Liver (tissue), 9 donors: ENCODE data around the gene IQSEC3. TPM values are rescaled to one million over a fixed set of nuclear protein-coding genes. Genes with fewer than 3 reads are reported as not detected.

Experiments
- DNase-seq: peaks from one replicate; pipeline ENCODE4 v3.0.0-alpha.2; 2017; ENCODE audit warnings: low spot score
- H3K27ac ChIP-seq, 2 donors: one replicate each; pipeline ENCODE4 v1.7.0; 2013; ENCODE audit warnings: inconsistent platforms in 2 of 2, low read length in 2 of 2, control low read depth in 1 of 2, low read depth in 1 of 2, mild to moderate bottlenecking in 1 of 2
- H3K27me3 ChIP-seq, 4 donors: one replicate each; pipeline versions ENCODE4 v1.6.1 to v1.7.0; 2013; ENCODE audit warnings: low read length in 3 of 4, inconsistent platforms in 1 of 4, mild to moderate bottlenecking in 1 of 4, moderate library complexity in 1 of 4; ENCODE audit not compliant: control insufficient read depth in 4 of 4, insufficient read depth in 4 of 4
- H3K36me3 ChIP-seq, 4 donors: one replicate each; pipeline versions ENCODE4 v1.6.1 to v1.7.0; 2013; ENCODE audit warnings: low read length in 3 of 4, mild to moderate bottlenecking in 3 of 4, low read depth in 1 of 4, moderate library complexity in 1 of 4; ENCODE audit not compliant: control insufficient read depth in 4 of 4, insufficient read depth in 3 of 4
- H3K4me1 ChIP-seq, 4 donors: one replicate each; pipeline versions ENCODE4 v1.6.1 to v1.7.0; 2013; ENCODE audit warnings: low read length in 3 of 4, mild to moderate bottlenecking in 3 of 4, moderate library complexity in 1 of 4; ENCODE audit not compliant: control insufficient read depth in 4 of 4, insufficient read depth in 4 of 4
- H3K4me3 ChIP-seq, 3 donors: one replicate each; pipeline versions ENCODE4 v1.6.1 to v1.7.0; 2013; ENCODE audit warnings: low read length in 3 of 3, control low read depth in 1 of 3, low read depth in 1 of 3, mild to moderate bottlenecking in 1 of 3
- H3K9ac ChIP-seq, 2 donors: one replicate each; pipeline ENCODE4 v1.7.0; 2013; ENCODE audit warnings: low read length in 2 of 2, mild to moderate bottlenecking in 2 of 2, moderate library complexity in 2 of 2, control low read depth in 1 of 2, low read depth in 1 of 2
- H3K9me3 ChIP-seq, 4 donors: one replicate each; pipeline versions ENCODE4 v1.6.1 to v1.7.0; 2013; ENCODE audit warnings: low read length in 3 of 4; ENCODE audit not compliant: control insufficient read depth in 4 of 4
- EGR1 ChIP-seq, 2 donors: IDR thresholded peaks; 2 replicates each; pipeline ENCODE4 v1.6.1; 2016 to 2018; ENCODE audit warnings: antibody characterized with exemption in 2 of 2, low read depth in 2 of 2
- FOXA1 ChIP-seq: IDR thresholded peaks from 2 replicates; pipeline ENCODE4 v1.6.1; 2016; ENCODE audit warnings: antibody characterized with exemption
- FOXA2 ChIP-seq: IDR thresholded peaks from 2 replicates; pipeline ENCODE4 v1.6.1; 2016; ENCODE audit warnings: antibody characterized with exemption
- GABPA ChIP-seq, 2 donors: IDR thresholded peaks in 1 of 2; conservative IDR thresholded peaks in 1 of 2; 2 replicates each; pipeline ENCODE4 v1.6.1; 2016; ENCODE audit warnings: antibody characterized with exemption in 2 of 2, mild to moderate bottlenecking in 1 of 2, moderate library complexity in 1 of 2
- HNF4A ChIP-seq, 2 donors: conservative IDR thresholded peaks; 2 replicates each; pipeline ENCODE4 v1.6.1; 2016; ENCODE audit warnings: antibody characterized with exemption in 2 of 2, mild to moderate bottlenecking in 2 of 2
- HNF4G ChIP-seq: IDR thresholded peaks from 2 replicates; pipeline ENCODE4 v1.6.1; 2016; ENCODE audit warnings: antibody characterized with exemption
- JUND ChIP-seq, 2 donors: IDR thresholded peaks; 2 replicates each; pipeline ENCODE4 v1.6.1; 2016; ENCODE audit warnings: antibody characterized with exemption in 2 of 2
- NR2F2 ChIP-seq: IDR thresholded peaks from 2 replicates; pipeline ENCODE4 v1.6.1; 2016; ENCODE audit warnings: antibody characterized with exemption
- RAD21 ChIP-seq, 2 donors: IDR thresholded peaks; 2 replicates each; pipeline ENCODE4 v1.6.1; 2016; ENCODE audit warnings: antibody characterized with exemption in 2 of 2, mild to moderate bottlenecking in 2 of 2
- RXRA ChIP-seq, 2 donors: IDR thresholded peaks; 2 replicates each; pipeline ENCODE4 v1.6.1; 2017 to 2018; ENCODE audit warnings: antibody characterized with exemption in 2 of 2, mild to moderate bottlenecking in 1 of 2
- SP1 ChIP-seq: IDR thresholded peaks from 2 replicates; pipeline ENCODE4 v1.6.1; 2018; ENCODE audit warnings: antibody characterized with exemption, mild to moderate bottlenecking
- TAF1 ChIP-seq: conservative IDR thresholded peaks from 2 replicates; pipeline ENCODE4 v1.6.1; 2016; ENCODE audit warnings: antibody characterized with exemption, mild to moderate bottlenecking
- YY1 ChIP-seq: IDR thresholded peaks from 2 replicates; pipeline ENCODE4 v1.6.1; 2016; ENCODE audit warnings: antibody characterized with exemption, mild to moderate bottlenecking
- WGBS: extraction: QIAGEN DNeasy Blood & Tissue Kit; methylation state at CpG from one replicate; pipeline ENCODE4 v1.1.7; 2013; 5-methylcytosine and 5-hydroxymethylcytosine counted together
- polyA plus RNA-seq, 2 donors: library from polyadenylated mRNA; stranded (reverse) in 1 of 2; unstranded in 1 of 2; fragments of 200-250 nt in 1 of 2; fragments of >200 nt in 1 of 2; fragmentation: Nextera tagmentation in 1 of 2; extraction: Ambion mirVana in 1 of 2; gene quantifications; one replicate each; pipeline versions ENCODE4 v1.2.1 to v1.2.3, GENCODE V29; 2013 to 2015
- total RNA-seq, 2 donors: library from RNA; depleted of rRNA; stranded (reverse); fragments of >200 nt; gene quantifications; one replicate each; pipeline ENCODE4 v1.2.3, GENCODE V29; 2014
- TF ChIP-seq, protein P1 (sequence below): IDR thresholded peaks from 2 replicates; pipeline ENCODE4 v1.6.1; 2016; ENCODE audit warnings: antibody characterized with exemption
- TF ChIP-seq, protein P2 (sequence below): IDR thresholded peaks from 2 replicates; pipeline ENCODE4 v1.6.1; 2016; ENCODE audit warnings: antibody characterized with exemption
- TF ChIP-seq, protein P3 (sequence below): fragments of 150-350 bp; IDR thresholded peaks from 2 replicates; pipeline ENCODE4 v1.5.1; 2017; ENCODE audit warnings: improper control_type of control experiment, low read depth, low read length; ENCODE audit not compliant: missing input control
- TF ChIP-seq, protein P4 (sequence below): IDR thresholded peaks from 2 replicates; pipeline ENCODE4 v1.6.1; 2016; ENCODE audit warnings: antibody characterized with exemption, mild to moderate bottlenecking
- TF ChIP-seq, protein P5 (sequence below): IDR thresholded peaks from 2 replicates; pipeline ENCODE4 v1.6.1; 2016; ENCODE audit warnings: antibody characterized with exemption
- donor health status: healthy.
- donor health status: healthy.
- donor health status: healthy.
- donor health status: healthy.
- donor health status: healthy.

Gene IQSEC3
- total and polyA plus RNA-seq, 4 donors = under 0.01 to 0.79 (median 0.48) TPM

DNA sequence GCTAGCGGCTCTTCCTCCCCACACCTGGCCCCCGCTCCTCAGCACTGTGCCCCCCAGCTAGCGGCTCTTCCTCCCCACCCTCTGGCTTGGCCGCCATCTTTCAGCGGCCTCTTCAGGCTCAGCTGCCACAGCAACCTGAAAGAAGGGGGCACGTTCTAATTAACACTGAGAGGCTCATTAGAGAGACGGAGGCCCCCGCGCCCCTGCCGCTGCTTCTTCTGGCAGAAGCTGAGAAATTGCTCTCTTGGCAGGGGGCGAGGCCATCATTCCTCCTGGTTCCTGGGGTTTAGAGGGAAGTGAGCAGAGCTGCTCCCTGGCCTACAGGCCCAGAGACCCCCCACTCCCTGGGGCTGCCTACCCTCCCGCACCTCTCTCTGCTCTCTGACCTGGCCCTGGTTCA lies 64.4 kb downstream of the IQSEC3 start:
- DNase-seq = no peak
- H3K27me3 ChIP-seq = no peaks in the 10 kb centered on the region
- TF ChIP-seq HNF4G = no peak
- no peak for TF ChIP-seq EGR1 (IDR thresholded peaks at IDR 0.05; ENCODE audit: low read depth in 2 of 2)
- no peak for TF ChIP-seq FOXA2
- TF ChIP-seq, protein P1, sequence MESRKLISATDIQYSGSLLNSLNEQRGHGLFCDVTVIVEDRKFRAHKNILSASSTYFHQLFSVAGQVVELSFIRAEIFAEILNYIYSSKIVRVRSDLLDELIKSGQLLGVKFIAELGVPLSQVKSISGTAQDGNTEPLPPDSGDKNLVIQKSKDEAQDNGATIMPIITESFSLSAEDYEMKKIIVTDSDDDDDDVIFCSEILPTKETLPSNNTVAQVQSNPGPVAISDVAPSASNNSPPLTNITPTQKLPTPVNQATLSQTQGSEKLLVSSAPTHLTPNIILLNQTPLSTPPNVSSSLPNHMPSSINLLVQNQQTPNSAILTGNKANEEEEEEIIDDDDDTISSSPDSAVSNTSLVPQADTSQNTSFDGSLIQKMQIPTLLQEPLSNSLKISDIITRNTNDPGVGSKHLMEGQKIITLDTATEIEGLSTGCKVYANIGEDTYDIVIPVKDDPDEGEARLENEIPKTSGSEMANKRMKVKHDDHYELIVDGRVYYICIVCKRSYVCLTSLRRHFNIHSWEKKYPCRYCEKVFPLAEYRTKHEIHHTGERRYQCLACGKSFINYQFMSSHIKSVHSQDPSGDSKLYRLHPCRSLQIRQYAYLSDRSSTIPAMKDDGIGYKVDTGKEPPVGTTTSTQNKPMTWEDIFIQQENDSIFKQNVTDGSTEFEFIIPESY = no peak
- no peak for TF ChIP-seq YY1
- TF ChIP-seq SP1 = no peak
- 97% methylated on average over 12 of the region's 12 CpGs for WGBS
- no peaks in the 10 kb centered on the region for H3K9me3 ChIP-seq
- no peaks in the 10 kb centered on the region for H3K36me3 ChIP-seq
- H3K9ac ChIP-seq = no peak overlapping the region
- H3K27ac ChIP-seq = no peak overlapping the region
- H3K4me3 ChIP-seq = no peak overlapping the region
- peaks cover 0 to 3% (median under 1%) of the 10 kb centered on the region in 4 donors for H3K4me1 ChIP-seq

DNA sequence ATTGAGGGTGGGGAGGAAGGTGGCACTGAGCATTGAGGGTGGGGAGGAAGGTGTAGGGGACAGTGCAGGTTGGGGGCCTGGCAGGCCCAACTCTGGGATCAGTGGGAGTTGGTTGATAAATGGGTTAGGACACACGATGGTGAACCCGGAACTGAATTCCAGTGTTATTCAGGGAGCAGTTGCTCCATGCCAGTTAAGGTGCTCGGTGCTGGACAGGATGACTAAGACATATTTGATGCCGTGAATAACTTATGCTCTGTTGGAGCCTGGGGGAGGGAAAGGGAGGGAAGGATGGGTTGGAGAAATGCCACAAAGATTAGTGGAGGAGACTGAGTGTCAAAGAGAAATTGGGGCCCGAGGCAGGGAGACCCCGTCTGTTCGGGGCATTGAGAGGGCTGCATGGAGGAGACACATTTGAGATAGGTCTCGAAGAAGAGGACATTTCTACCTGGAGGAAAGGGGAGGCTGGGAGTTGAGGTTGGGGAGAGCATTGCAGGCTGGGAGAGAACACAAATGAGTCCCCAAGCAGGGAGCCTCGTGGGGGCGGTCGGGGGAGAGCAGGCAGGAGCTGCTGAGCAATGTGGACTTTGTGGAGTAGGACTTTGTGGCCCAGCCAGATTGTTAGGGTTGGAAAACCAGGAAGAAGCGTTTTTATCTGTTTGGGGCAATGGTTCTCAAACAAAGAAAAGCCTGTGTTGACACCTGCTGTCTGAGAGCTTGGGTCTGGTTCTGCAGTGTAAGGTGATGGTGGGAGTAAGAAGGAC lies 65.3 kb downstream of the IQSEC3 start:
- peaks cover 0 to 3% (median under 1%) of the 10 kb centered on the region in 4 donors for H3K4me1 ChIP-seq
- no peak overlapping the region for H3K4me3 ChIP-seq
- H3K27ac ChIP-seq = no peak overlapping the region
- DNase-seq = no peak
- TF ChIP-seq, protein P2, sequence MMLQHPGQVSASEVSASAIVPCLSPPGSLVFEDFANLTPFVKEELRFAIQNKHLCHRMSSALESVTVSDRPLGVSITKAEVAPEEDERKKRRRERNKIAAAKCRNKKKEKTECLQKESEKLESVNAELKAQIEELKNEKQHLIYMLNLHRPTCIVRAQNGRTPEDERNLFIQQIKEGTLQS = no peak
- TF ChIP-seq JUND (IDR thresholded peaks at IDR 0.05) (no peak), RXRA (IDR thresholded peaks at IDR 0.05) (no peak), TAF1 (no peak), EGR1 (IDR thresholded peaks at IDR 0.05; ENCODE audit: low read depth in 2 of 2) (no peak), NR2F2 (no peak), RAD21 (IDR thresholded peaks at IDR 0.05) (no peak), FOXA1 (no peak), YY1 (no peak), HNF4A (conservative IDR thresholded peaks at IDR 0.05) (no peak), FOXA2 (no peak), GABPA (IDR thresholded peaks at IDR 0.05 in 1 of 2, conservative IDR thresholded peaks at IDR 0.05 in 1 of 2) (no peak), SP1 (no peak), HNF4G (no peak)
- TF ChIP-seq, protein P3, sequence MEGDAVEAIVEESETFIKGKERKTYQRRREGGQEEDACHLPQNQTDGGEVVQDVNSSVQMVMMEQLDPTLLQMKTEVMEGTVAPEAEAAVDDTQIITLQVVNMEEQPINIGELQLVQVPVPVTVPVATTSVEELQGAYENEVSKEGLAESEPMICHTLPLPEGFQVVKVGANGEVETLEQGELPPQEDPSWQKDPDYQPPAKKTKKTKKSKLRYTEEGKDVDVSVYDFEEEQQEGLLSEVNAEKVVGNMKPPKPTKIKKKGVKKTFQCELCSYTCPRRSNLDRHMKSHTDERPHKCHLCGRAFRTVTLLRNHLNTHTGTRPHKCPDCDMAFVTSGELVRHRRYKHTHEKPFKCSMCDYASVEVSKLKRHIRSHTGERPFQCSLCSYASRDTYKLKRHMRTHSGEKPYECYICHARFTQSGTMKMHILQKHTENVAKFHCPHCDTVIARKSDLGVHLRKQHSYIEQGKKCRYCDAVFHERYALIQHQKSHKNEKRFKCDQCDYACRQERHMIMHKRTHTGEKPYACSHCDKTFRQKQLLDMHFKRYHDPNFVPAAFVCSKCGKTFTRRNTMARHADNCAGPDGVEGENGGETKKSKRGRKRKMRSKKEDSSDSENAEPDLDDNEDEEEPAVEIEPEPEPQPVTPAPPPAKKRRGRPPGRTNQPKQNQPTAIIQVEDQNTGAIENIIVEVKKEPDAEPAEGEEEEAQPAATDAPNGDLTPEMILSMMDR = no peak
- TF ChIP-seq, protein P1 = no peak
- TF ChIP-seq, protein P4, sequence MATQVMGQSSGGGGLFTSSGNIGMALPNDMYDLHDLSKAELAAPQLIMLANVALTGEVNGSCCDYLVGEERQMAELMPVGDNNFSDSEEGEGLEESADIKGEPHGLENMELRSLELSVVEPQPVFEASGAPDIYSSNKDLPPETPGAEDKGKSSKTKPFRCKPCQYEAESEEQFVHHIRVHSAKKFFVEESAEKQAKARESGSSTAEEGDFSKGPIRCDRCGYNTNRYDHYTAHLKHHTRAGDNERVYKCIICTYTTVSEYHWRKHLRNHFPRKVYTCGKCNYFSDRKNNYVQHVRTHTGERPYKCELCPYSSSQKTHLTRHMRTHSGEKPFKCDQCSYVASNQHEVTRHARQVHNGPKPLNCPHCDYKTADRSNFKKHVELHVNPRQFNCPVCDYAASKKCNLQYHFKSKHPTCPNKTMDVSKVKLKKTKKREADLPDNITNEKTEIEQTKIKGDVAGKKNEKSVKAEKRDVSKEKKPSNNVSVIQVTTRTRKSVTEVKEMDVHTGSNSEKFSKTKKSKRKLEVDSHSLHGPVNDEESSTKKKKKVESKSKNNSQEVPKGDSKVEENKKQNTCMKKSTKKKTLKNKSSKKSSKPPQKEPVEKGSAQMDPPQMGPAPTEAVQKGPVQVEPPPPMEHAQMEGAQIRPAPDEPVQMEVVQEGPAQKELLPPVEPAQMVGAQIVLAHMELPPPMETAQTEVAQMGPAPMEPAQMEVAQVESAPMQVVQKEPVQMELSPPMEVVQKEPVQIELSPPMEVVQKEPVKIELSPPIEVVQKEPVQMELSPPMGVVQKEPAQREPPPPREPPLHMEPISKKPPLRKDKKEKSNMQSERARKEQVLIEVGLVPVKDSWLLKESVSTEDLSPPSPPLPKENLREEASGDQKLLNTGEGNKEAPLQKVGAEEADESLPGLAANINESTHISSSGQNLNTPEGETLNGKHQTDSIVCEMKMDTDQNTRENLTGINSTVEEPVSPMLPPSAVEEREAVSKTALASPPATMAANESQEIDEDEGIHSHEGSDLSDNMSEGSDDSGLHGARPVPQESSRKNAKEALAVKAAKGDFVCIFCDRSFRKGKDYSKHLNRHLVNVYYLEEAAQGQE = no peak
- TF ChIP-seq, protein P5, sequence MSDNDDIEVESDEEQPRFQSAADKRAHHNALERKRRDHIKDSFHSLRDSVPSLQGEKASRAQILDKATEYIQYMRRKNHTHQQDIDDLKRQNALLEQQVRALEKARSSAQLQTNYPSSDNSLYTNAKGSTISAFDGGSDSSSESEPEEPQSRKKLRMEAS = no peak
- no peaks in the 10 kb centered on the region for H3K27me3 ChIP-seq
- H3K36me3 ChIP-seq = no peaks in the 10 kb centered on the region
- no peaks in the 10 kb centered on the region for H3K9me3 ChIP-seq
- 80% methylated on average over 12 of the region's 12 CpGs for WGBS
- no peak overlapping the region for H3K9ac ChIP-seq
